Activated CD4-positive, alpha-beta T cell treated with anti-CD3 and anti-CD28 coated beads, Interleukin-2, Interleukin-4, amounts not matched to agents 100 ng/mL and 50 ng/mL, durations not matched to agents 16 hours and 8 hours (primary cell): Measurements from ENCODE around the gene RIPOR3.
"Not testable (repeated sequence)": the region's sequence is repeated elsewhere in the genome, so short reads cannot be mapped to it uniquely, and the experiment has no call there.

Experiments
- DNase-seq: peaks from one replicate; pipeline ENCODE4 v3.0.0-alpha.2; 2020; ENCODE audit warnings: low spot score

The RIPOR3 gene

DNA sequence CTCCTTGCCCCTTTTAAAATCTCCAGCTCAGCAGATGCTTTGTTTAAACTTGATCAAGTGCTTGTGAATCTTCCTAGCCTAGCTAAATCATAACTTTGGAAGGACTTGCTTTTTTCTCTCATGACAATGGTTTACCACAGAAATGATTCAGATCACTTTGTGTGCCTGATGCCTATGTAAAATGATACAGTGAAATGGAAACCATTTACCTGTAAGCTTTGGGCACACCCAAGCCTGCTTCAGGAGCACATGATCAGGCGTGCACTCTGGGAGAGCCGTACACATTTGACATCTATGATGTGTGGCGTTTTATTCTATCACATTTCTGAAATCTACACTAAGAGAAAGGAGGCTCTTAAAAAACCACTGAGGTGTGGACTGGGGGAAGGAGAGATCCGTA is 140.1 kb downstream of the RIPOR3 start:
- DNase-seq, result peak; percentile 60

DNA sequence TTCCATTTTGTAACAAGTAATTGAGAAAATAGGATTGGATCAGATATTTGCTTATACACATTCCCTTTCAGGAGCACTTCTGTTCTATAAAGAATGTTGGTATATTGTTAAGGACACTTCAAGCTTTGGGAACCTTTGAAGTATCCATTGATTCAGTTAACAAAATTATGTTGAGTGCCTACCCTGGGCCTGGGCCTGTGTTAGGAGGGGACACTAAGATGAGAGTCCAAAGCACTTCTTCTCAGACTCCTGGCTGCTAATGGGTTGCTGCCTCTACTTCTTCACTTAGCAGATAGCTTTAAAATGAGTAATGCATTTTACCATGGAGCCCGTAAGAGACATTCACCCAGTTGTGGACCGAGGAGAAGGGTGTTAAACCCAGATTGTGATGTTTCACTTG is 140.8 kb downstream of the RIPOR3 start:
- no peak for DNase-seq

DNA sequence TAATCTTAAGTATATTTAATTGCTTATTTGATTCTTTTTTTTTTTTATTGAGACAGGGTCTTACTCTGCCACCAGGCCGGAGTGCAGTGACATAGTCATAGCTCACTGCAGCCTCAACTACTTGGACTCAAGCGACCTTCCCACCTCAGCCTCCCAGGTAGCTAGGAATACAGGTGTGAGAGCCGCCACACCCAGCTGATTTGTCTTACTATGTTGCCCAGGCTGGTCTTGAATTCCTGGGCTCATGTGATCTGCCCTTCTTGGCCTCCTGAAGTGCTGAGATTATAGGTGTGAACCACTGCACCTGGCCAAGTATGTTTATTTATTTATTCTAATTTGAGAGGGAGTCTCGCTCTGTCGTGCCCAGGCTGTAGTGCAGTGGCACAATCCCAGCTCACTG is 142.9 kb downstream of the RIPOR3 start:
- no peak for DNase-seq

DNA sequence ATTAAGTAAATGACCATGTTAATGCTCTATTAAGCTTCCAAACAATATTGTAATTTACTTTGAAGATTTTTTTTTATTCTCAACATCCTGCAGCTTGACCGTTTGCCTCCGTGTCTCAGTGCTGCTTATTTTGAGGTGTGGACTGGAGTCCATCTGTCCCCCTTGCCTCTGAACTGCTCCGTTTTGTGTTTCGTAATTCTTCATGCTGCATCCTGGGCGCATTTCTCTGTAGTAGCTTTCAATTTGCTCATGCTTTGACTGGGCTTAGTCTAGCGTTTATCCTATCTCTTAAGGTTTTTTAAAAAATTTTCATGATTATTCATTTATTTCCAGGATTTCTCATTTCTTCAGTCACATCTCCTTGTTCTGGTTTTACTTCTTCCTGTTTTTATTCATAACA is 143.4 kb downstream of the RIPOR3 start:
- peak; percentile 35 for DNase-seq

DNA sequence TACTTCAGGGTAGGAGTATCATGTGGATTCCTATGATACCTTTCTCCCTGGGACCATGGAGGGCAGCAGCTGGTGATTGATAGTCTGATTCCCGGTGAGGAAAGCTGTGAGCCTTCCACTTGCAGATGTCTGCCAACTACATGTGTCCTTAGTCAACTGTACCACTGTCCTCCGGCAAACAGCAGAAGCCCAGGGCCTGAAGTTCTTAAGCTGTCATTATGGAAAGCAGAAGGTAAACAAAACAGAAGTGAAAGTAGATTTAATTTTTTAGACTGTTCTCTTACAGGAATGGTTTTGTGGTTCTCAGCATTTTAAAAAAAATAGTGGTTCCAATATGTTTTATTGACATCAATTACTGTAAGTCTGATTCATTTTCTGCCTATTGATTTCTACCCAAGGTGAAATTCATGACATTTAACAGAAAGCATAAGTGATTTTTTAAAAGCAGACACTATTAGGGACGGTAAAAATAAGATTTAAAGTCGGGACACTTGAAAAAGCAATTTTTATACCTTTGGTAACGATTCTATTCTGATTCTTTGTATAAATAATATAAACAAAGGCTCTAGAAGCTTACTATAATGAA is 144.5 kb downstream of the RIPOR3 start:
- peak; percentile 54 for DNase-seq

DNA sequence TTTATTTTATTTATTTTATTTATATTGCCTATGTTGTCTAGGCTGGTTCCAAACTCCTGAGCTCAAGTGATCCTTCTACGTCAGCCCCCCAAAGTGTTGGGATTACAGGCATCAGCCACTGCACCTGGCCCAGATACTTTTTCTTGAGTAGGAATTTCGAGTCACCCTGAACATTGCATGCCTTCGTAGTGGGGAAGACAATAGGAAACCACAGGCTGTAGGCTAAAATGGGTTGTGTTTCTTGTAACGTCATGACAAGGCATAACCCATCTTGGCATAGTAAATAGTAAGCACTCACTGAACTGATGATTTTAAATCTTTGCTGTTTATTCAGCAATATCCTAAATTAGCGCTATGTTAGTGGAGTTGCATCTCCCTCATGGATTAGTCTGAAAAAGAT is 146.2 kb downstream of the RIPOR3 start:
- no peak for DNase-seq

DNA sequence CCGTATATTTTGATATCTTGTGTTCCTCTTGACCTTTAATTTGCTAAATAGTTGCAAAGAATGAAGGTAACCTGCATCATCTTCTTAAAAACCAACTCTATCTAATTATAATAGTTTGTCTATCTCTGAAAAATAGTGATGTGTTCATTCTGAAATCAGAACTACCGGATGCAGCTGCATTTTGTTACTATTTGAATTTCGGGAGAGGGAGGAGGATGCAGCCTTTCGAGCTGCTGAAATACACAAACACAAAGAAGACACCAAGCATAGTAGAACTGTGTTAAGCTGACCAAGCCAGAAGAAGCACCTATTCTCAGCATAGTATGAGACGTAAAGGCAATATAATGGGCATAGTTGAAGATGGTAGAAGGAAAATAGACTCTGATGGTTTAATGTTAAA is 148.0 kb downstream of the RIPOR3 start:
- DNase-seq, result no peak

DNA sequence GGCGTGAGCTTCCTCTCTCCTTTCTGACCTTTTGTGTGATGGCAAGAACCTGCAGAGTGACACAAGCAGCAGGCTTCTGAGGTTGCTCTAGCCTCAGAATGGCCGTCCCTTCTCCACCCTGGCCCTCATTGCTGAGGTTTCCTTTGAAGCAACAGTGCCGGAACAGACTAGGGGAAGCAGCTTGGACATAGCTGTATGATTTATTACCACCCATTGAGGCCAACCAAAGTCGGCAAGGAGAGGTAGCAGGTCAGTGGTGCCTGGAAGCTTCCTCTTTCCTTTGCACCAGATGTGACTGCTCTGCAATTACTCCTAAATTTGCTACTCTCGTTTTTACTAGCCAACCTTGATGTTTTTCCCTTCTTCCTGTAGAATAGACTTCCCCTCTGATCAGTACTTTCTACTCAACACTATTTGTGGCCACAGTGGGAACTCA is 149.7 kb downstream of the RIPOR3 start:
- no peak for DNase-seq

DNA sequence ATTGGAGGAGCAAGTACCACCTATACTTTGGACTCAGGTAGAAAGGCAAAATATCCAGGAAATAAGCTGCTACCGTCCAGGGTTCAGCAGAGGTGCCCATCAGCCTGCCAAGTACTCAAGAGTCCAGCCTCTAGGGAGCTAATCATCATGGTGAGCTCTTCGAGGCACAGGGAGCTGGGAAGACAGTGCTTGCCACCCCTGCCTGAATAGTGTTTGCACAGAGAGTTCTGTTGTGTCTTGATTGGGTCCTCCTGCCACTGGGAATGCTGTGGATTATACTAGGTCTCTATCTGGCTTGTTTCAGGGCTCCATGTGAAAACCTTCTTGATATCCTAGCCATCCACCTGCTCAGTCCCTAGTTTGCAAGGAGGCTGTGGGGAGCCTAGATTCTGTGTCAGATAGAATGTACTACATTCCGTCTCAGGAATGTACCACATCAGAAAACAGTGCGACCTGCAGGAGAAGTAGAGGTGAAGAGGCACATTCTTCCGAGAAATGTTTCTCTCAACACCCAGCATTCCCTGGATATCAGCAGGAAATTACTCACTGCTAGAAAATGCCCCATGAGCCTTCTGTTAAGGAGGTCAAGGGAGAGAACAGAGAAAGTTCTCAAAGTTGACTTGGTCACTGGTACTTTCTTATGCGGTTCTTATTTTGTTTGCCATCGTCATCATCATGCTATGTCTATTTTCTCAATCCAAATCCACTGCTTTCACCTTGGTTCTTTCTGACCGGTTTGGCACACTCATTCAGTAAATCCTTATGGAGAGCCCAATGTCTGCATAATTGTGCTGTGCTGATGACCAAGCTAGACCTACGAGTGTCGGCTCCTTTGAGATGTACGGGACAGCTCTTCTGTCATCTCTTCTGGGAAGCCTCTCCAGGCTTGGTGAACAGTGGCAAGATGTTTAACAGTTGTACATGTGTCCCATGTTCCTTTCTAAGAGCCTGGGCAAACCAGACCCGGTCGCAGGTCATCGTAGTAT is 150.4 kb downstream of the RIPOR3 start:
- DNase-seq, result no peak

DNA sequence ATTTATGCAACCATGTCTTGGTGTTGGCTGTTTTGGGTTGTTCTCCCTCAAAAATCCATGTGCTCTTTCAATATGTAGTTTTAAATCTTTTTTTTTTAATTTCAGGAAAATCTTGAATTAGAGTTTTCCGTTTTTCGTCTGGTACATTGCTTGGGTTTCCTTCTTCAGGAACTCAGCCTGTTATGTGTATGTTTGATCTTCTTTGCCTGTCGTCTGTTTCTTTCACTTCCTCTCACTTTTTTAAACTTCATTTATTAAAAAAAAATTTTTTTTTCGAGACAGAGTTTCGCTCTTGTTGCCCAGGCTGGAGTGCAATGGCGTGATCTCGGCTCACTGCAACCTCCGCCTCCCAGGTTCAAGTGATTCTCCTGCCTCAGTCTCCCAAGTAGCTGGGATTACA is 151.5 kb downstream of the RIPOR3 start:
- not testable (repeated sequence) for DNase-seq

DNA sequence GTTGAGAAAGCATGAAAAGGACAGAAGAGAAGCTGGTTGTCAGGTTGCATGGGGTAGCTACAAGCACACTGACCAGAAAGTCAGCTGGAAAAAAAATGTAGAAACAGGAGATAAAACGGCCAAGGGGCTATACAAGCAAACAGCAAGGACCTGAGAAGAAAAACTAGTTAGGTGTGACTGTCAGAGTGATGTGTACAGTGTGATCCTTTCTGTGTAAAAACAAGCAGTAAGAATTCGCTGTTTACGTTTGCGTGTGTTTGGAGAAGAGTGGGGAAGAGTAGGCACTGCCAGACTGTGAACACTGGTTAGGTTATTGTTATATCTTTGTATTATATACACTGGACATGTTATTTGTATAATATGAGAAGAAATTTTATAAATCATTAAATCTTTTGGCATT is 153.1 kb downstream of the RIPOR3 start:
- DNase-seq, result no peak

DNA sequence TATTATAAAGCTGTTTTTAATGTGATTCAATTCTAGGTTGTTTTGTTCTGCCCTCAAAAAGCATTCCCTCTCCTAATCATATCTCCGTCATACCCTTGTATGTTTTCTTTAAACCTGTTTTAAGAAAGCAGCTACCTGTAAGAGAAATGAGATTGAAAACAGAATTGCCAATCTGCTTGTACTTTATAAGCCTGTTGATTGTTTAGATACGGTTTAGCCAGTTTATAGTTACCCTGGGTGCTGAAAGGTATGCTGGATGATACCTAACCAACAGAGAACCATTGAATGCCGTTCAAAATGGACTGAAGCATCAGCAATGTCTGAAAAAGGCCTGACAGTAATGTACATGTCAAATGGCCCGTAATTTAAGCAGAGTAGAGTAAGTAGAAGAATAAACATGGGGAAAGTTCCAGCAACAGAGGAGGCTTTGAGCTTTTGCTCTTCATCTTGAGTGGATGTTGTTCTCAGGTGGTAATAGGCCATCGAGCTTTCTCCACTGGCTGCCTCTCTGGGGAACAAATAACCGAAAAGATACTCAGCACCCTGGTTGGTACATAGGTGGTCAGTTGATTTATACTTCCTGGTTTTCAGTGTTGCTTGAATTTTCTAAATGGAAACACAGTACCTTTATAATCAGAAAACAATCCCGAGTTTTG is 153.7 kb downstream of the RIPOR3 start:
- DNase-seq, result no peak

DNA sequence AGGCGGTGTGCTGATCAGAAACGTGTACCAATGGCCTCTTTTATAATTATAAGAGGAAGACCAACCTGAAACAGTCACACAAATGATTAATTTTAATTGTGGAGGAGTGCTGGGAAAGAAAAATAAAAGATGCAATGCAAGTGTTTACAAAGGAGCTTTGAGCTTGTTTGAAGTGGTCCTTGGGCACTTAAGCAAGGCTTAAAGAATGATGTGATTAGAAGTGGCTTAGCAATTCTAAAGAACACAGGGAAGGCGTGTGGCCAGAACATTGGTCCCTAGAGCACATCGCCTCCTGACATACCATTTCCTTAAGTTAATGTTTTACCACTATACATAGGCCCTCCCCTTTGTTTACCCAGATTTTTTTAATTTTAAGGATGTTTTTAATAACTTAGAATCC is 155.0 kb downstream of the RIPOR3 start:
- DNase-seq, result no peak
